ENCODE results near the gene MIB2.
"Not testable (repeated sequence)": the region's sequence is repeated elsewhere in the genome, so short reads cannot be mapped to it uniquely, and the experiment has no call there.

The MIB2 gene

DNA sequence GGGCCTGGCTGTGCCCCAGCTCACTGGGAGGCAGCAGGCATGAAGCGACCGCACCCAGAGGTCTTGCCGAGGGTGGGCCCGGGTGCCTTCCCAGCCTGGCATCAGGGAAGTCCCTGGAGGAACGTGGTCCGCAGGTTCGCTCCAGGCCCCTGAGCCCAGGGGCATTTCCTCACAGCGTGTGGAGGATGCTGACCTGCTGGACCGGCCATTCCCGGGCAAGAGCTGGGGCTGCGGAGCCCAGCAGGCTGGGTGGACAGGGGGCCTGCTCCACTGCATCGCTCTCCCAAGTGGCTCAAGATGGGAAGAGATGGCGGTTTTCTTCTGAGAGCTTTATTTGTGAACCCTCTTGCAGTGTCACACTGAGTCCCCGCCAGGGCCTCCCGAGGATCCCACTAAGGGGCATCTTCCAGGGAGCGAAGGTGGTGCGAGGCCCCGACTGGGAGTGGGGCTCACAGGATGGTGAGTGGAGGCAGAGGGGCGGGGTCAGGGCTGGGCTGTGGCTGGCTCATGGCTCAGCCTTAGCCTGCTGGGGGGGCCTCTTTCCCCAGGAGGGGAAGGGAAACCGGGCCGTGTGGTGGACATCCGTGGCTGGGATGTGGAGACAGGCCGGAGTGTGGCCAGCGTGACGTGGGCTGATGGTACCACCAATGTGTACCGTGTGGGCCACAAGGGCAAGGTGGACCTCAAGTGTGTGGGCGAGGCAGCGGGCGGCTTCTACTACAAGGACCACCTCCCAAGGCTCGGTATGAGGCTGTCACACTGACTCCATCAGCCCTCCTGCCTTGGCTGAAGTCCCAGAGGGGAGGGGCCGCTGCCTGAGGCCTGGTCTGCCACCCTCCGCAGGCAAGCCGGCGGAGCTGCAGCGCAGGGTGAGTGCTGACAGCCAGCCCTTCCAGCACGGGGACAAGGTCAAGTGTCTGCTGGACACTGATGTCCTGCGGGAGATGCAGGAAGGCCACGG, 9.4 kb downstream of the MIB2 start:
- H3K4me3 ChIP-seq, result no peak overlapping the region
- H3K27ac ChIP-seq, result no peak overlapping the region

DNA sequence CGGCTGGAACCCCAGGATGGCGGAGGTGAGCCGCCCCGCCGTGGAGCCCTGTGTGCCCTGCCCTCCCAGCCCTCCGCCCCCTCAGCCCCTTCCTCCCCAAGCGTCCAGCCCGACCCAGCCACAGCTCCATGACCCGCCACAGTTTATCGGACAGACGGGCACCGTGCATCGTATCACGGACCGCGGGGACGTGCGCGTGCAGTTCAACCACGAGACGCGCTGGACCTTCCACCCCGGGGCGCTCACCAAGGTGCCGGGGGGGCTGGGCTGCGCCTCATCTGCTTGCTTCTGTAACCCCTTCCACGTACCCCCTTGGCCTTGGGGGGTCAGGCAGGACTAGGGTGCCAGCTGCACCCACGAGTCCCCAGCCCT, 10.1 kb downstream of the MIB2 start:
- Histone ChIP-seq H3K27ac (no peak overlapping the region), H3K4me3 (no peak overlapping the region)

DNA sequence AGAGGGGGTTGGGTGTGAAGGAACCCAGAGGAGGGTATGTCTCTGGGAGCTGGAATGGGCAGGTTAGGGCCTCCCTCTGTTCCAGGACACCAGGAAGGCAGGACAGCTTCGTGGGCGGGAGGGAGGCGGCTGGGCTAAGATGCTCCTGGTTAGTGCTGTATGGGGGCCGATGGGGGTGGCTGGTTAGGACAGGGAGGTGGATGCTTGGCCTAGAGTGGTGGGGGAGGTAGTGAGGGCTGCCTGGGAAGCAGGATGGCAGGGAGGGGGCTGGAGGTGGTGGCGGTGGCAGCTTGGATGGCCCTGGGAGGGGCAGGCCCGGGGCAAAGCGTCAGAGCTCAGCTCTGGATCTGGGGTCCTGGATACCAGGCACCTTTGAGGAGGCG, 10.5 kb downstream of the MIB2 start:
- no peak overlapping the region for H3K4me3 ChIP-seq

DNA sequence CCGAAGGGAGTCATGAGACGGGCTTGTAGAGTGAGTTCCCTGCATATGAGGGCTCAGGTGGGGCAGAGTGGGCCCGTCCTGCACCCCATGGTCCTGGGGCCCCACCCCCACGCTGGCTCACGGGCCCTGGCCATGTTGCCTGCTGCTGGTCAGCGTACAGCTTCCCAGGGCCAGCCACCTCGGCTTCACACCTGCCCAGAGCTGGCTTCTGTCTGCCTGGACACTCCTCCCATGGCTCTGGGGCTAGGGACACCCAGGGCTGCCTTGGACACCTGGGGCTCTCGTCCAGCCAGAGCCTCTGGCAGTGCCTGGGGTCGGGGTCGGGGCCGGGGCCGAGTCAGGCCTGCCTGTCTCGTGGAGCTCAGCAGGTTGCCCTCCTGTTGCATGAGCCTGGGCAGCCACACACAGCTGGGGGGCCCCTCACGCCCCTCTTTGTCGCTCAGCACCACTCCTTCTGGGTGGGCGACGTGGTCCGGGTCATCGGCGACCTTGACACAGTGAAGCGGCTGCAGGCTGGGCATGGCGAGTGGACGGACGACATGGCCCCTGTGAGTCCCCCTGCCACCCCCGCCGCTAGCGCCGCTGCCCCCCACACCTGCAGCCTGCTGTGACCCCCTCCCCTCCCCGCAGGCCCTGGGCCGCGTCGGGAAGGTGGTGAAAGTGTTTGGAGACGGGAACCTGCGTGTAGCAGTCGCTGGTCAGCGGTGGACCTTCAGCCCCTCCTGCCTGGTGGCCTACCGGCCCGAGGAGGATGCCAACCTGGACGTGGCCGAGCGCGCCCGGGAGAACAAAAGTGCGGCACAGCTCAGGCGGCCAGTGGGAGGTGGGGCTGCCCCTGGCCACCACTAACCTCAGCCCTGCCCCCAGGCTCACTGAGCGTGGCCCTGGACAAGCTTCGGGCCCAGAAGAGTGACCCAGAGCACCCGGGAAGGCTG, 11.2 kb downstream of the MIB2 start:
- Histone ChIP-seq H3K4me3 (no peak overlapping the region), H3K27ac (peak overlapping the region in 3 of 21 experiments; percentile 38 to 71 (median 67))

More for the DNA sequence above, 10.5 kb downstream of the MIB2 start:
- H3K27ac ChIP-seq, result no peak overlapping the region

DNA sequence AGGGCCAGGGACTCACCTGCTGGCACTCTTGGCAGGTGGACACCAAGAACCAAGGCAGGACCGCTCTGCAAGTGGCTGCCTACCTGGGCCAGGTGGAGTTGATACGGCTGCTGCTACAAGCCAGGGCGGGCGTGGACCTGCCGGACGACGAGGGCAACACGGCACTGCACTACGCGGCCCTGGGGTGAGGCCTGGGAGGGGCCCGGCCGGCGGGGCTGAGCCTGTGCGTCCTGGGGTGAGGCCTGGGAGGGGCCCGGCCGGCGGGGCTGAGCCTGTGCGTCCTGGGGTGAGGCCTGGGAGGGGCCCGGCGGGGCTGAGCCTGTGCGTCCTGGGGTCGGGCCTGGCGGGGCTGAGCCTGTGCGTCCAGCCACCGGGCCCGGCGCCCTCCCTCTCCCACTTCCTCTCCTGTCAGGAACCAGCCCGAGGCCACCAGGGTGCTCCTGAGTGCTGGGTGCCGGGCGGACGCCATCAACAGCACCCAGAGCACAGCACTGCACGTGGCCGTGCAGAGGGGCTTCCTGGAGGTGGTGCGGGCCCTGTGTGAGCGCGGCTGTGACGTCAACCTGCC, 12.0 kb downstream of the MIB2 start:
- peak overlapping the region in 4 of 7 experiments; percentile 4 to 48 (median 37) for H3K4me3 ChIP-seq
- H3K27ac ChIP-seq, result peak overlapping the region in 15 of 21 experiments; percentile 1 to 84 (median 63)

DNA sequence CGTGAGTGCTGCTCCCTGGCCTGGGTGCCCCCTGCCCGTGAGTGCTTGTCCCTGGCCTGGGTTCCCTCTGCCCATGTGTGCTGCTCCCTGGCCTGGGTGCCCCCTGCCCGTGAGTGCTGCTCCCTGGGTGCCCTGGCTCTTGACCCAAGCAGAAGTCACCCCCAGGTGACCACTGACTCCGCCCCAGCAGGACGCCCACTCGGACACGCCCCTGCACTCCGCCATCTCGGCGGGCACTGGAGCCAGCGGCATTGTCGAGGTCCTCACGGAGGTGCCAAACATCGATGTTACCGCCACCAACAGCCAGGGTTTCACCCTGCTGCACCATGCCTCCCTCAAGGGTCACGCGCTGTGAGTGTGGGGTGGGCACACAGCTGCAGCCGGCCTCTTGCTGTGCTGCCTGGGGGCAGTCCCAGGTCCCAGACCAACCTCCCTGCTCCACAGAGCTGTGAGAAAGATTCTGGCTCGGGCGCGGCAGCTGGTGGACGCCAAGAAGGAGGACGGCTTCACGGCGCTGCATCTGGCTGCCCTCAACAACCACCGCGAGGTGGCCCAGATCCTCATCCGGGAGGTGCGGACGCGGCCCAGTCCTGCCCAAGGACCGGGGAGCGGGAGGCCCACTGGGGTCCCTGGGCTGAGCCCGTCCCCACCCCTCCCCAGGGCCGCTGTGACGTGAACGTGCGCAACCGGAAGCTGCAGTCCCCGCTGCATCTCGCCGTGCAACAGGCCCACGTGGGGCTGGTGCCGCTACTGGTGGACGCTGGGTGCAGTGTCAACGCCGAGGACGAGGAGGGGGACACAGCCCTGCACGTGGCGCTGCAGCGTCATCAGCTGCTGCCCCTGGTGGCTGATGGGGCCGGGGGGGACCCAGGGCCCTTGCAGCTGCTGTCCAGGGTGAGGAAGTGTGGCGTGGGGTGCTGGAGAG, 12.8 kb downstream of the MIB2 start:
- Histone ChIP-seq H3K27ac (peak overlapping the region in 17 of 21 experiments; percentile 1 to 93 (median 71)), H3K4me3 (peak overlapping the region in 6 of 7 experiments; percentile 4 to 48 (median 37))

DNA sequence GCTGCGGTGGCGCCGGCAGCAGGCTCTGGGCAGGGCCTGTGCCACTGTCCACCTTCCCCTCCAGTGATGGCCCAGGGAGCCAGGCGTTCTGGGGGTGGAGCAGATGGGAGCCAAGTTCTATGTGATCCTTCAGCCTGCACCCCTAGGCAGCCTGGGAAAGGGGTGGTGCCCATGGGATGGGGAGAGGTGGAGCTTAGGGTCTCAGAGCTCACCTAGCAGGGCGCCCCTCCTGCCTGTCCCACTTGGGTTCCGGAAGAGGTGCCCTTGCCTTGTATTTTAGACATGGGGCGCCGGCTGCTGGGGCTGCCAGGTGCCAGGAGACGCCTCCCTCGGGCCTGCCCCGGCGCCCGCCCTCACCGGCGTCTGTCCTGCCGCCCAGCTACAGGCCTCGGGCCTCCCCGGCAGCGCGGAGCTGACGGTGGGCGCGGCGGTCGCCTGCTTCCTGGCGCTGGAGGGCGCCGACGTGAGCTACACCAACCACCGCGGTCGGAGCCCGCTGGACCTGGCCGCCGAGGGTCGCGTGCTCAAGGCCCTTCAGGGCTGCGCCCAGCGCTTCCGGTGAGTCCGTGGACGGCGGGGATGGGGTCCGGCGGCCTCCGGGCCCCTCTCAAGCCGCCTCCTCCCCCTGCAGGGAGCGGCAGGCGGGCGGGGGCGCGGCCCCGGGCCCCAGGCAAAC, 13.6 kb downstream of the MIB2 start:
- H3K27ac ChIP-seq, result peak overlapping the region in 20 of 21 experiments; percentile 21 to 93 (median 72)
- peak overlapping the region; percentile 28 to 48 (median 39) for H3K4me3 ChIP-seq

DNA sequence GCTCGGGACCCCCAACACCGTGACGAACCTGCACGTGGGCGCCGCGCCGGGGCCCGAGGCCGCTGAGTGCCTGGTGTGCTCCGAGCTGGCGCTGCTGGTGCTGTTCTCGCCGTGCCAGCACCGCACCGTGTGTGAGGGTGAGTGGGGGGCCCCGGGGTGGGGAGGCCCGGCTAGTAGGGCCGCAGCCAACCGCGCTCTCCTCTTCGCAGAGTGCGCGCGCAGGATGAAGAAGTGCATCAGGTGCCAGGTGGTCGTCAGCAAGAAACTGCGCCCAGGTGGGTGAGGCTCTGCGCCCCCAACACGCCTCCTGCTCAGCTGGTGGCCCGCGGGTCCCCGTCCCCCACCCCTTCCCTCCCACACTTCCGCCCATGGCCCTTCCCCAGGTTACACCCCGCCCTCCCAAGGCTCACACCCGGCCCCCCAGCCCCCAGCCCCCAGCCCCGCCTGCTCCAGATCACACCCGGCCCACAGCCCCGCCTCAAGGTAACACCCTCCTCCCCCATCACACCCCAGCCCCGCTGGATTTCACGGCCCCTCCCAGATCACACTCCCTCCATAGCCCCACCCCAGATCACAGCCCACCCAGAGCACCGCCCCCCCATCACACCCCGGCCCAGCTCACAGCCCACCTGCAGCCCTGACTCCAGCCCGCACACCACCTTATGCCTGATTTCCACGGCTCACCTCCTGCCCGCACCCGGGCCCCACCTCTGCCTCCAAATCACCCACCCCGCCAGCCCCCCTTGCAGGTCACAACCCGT, 14.3 kb downstream of the MIB2 start:
- peak overlapping the region in 20 of 21 experiments; percentile 21 to 93 (median 82) for H3K27ac ChIP-seq
- H3K4me3 ChIP-seq, result peak overlapping the region; percentile 28 to 48 (median 39)

DNA sequence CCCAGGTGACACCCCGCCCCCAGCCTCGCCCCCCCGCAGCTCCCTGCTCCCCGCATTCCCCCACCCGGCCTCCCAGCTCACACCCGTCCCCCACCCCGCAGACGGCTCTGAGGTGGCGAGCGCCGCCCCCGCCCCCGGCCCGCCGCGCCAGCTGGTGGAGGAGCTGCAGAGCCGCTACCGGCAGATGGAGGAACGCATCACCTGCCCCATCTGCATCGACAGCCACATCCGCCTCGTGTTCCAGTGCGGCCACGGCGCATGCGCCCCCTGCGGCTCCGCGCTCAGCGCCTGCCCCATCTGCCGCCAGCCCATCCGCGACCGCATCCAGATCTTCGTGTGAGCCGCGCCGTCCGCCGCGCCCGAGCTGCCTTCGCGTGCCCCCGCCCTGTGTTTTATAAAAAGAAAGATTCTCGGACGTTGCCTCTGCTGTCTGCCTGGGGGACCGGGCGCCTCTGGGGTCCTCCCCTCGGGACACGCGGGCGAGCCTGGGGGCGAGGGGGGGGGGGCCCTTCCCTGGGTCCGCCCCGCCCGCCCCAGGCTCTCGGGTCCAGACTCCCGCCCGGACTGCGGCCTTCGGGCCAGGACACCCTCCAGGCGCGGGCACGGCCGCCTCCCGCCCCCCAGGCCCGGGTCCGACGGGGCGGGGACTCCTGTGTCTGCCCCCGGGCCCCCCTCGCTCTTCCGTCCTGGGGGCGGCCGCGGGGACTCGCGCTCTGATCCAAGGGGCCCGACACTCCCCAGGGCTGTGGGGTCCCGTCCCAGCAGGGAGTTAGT, 15.1 kb downstream of the MIB2 start:
- H3K27ac ChIP-seq, result peak overlapping the region in 20 of 21 experiments; percentile 16 to 93 (median 80)

DNA sequence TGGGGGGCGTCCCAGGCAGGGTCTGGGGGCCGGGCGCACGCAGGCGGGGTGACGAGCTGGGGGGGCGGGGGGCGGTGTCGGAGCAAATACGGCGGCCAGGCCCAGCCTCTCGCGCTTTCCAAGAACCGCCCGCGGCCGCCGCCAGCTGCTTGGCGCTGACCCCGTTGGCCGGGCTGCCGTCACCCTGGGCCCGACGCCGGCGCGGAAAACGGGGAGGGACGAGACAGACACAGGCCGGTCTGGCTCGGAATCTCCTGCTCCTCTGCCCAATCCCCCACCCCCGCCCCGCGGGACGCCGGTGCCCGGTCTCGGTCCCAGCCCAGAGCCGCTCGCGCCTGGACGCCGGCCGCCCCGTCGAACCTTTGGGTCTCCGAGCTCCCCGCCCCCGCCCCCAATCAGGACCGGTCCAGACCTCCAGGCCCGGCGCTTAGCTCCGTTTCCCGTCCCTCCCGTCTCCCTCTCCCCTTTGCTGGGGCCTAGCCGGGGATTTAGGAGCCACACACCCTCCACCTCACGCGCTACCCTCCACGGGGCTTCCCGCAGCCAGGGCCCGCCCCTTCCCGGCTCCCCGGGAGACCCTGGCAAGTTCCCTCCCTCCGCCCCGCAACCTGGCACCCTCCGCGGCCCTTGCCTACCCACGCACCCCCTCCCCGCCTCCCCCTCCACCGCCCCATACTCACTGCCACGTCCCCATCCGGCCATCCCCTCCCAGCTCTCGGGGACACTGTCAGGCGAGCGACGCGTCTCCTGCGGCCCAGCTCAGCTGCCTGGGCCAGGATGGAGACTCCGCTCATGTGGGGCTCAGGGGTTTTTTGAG, 15.9 kb downstream of the MIB2 start:
- Histone ChIP-seq H3K4me3 (peak overlapping the region; percentile 16 to 48 (median 35)), H3K27ac (peak overlapping the region in 20 of 21 experiments; percentile 16 to 93 (median 80))

More for the DNA sequence above, 15.1 kb downstream of the MIB2 start:
- H3K4me3 ChIP-seq, result peak overlapping the region; percentile 16 to 48 (median 35)

DNA sequence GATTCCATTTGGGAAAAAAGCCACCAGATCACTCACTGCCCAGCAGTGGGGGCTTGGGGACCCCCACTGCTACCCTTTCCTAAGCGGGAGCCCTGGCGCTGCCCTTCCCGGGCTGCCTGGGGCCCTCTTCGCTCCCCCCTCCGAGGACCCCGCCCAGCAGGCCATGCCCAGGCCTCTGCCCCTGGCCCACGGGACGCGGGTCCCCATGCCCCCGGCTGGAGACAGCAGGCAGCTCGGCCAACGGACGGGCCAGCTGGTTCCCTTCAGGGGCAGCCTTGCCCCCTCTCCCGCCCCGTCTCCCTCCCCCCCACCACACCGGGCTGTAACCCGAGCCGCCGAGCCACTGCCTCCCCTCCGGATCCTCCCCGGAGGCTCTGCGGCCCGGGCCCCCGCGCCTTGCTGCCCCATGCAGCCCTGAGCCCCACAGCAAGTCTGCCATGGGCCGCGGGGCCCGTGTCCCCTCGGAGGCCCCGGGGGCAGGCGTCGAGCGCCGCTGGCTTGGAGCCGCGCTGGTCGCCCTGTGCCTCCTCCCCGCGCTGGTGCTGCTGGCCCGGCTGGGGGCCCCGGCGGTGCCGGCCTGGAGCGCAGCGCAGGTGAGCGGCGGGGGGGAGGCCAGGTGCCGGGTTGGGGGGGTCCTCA, 16.6 kb downstream of the MIB2 start, which contains the start of gene MMP23B:
Gene MMP23B, plus strand, starts transcription at position 392 of the 639 bp plus-strand sequence. Its CDS starts 46 bp downstream, at position 438.
- Histone ChIP-seq H3K4me3 (peak within 1 kb of the TSS; percentile 16 to 48 (median 35)), H3K27ac (peak within 1 kb of the TSS in 18 of 21 experiments; percentile 16 to 93 (median 82))

DNA sequence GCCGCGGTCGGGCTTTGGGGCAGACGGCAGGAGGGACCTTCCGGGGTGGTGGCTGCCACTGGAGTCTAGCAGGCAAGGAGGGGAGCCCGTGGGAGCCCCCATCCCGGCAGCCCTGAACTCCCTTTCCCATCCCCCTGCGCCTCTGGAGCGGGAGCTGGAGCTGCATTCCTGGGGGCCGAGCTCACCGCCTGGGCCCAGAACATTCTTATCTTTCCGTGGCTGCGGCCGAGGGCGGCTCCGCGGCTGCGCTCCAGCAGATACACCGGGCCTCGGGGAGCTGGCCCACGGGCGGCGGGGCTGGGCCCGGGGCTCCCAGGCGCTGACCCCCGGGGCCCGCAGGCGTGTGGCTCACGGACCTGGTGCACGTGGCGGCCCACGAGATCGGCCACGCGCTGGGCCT, 18.1 kb downstream of the MIB2 start:
- not testable (repeated sequence) for H3K4me3 ChIP-seq, H3K27ac ChIP-seq

DNA sequence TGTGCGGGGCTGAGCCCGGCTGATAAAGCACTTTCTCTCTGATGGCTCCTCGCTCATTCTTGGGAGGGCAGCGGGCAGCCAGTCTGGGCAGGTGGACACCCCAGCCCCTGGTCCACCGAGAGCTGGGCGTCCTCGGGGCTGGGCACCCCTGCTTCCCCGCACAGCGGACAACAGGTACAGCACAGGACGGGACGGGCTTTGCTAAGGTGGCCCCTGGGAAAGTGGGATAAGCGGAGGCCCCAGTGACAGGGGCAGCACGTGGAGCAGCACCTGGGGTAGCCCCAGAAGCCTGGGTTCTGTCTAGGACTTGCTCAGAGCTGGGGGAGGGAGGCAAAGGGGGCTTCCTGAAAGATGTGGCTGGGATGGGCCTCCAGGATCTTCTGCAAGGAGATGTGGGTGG, 19.3 kb downstream of the MIB2 start:
- H3K27ac ChIP-seq, H3K4me3 ChIP-seq: not testable (repeated sequence)

DNA sequence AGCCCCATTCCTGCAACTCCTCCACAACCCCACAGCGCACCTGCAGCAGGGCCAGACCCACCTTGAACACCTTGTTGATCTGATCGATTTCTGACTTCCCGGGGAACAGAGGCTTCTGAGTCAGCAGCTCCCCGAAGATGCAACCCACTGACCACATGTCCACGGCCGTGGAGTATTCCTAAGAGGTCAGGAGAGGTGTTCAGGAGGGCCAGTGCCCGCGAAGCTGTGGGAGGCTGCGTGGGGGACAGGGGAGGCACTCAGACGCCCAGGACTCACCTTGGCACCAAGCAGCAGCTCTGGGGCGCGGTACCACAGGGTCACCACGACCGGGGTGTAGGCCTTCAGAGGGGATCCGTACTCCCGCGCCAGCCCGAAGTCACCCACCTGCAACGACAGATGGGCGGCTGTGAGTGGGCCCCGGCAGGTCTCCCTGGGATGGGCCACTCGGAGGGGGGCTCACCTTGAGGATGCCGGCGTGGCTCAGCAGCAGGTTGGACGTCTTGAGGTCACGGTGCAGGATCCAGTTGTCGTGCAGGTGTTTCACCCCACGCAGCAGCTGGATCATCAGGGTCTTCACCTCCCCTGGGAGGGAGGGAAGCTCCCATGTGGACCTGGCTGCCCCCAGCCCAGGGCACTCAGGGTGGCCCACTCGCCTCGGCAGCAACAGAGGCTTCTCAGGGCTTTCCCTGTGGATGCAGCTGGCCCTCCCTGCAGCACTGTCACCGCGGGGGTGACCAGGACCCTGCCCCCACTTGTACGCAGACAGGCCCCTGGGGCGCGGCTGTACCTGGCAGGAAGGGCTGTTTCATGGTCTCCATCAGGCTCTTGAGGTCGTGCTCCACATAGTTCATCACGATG, 21.6 kb downstream of the MIB2 start:
- not testable (repeated sequence) for H3K27ac ChIP-seq, H3K4me3 ChIP-seq
